ENCODE measurements around the gene PRSS27.

DNA sequence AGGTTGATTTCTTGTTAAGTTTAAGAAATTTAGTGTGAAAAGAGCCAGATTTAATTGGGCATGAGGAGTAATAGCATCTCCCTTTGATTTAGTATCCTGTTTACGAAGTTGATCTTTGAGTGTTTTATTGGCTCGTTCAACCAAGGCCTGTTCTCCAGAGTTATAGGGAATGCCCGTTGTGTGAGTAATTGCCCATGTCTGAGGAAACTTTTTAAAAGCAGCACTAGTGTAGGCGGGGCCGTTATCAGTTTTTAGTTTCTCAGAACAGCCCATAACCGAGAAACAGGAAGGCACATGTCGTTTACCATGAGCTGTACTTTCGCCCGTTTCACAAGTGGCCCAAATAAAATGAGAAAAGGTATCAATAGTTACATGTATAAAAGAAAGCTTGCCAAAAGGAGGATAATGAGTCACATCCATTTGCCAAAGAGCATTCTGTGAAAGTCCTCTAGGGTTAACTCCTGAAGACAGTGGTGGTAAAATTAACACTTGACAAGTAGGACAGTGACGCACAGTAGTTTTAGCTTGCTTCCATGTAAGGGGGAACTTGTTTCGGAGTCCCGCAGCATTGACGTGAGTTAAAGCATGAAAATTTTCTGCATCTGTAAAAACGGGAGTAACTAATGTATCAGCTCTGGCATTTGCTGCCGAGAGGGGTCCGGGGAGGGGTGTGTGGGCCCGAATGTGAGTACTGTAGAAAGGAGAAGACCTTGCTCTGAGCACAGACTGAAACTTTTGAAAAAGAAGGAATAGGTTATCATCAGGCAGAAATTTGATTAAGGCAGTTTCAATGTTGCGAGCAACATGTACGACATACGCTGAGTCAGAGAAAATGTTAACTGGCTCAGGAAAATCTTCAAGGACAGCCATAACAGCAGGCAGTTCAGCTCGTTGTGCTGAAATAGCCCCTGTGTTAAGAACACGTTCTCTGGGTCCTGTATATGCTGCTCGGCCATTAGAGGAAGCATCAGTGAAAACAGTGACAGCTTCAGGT, 56.2 kb downstream of the PRSS27 start:
- TF ChIP-seq EZH2phosphoT487 (IDR thresholded peaks at IDR 0.05; ENCODE audit: borderline replicate concordance), result no peak
- TF ChIP-seq, protein P1, sequence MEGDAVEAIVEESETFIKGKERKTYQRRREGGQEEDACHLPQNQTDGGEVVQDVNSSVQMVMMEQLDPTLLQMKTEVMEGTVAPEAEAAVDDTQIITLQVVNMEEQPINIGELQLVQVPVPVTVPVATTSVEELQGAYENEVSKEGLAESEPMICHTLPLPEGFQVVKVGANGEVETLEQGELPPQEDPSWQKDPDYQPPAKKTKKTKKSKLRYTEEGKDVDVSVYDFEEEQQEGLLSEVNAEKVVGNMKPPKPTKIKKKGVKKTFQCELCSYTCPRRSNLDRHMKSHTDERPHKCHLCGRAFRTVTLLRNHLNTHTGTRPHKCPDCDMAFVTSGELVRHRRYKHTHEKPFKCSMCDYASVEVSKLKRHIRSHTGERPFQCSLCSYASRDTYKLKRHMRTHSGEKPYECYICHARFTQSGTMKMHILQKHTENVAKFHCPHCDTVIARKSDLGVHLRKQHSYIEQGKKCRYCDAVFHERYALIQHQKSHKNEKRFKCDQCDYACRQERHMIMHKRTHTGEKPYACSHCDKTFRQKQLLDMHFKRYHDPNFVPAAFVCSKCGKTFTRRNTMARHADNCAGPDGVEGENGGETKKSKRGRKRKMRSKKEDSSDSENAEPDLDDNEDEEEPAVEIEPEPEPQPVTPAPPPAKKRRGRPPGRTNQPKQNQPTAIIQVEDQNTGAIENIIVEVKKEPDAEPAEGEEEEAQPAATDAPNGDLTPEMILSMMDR (conservative IDR thresholded peaks at IDR 0.05; ENCODE audit: low read length), result no peak

Measured in Loucy (cell line).